Astrocyte (in vitro differentiated cells and primary cell): ENCODE measurements around the gene TANGO6.

Source experiments
- EZH2 ChIP-seq: IDR thresholded peaks from 2 replicates; pipeline ENCODE4 v1.6.1; 2012; ENCODE audit warnings: mild to moderate bottlenecking, low read length, inconsistent platforms; ENCODE audit not compliant: insufficient read depth
- TF ChIP-seq, protein P1 (sequence below): IDR thresholded peaks from 2 replicates; pipeline ENCODE4 v1.5.1; 2011; ENCODE audit warnings: low read depth, mild to moderate bottlenecking, inconsistent platforms, low read length, moderate library complexity; ENCODE audit not compliant: insufficient read depth

DNA sequence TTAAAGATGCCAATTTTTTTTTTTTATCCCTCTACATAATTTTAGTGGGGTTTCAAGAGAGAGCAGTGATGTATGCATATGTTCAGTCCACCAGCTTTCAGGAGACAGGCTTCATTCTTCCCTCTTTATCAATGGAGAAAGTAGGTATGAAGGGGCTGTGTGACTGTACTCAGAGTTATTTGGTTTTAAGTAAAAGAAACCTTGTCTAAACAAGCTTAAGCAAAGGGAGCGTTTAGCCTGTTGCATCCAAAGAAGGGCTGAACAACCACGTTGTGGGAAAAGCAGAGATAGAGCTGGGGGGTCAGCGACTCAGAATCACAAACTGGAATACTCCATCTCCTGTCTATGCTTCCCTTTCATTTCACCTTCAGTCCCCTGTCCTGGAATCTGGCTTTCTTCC, 211.7 kb downstream of the TANGO6 start:
- TF ChIP-seq, protein P1, sequence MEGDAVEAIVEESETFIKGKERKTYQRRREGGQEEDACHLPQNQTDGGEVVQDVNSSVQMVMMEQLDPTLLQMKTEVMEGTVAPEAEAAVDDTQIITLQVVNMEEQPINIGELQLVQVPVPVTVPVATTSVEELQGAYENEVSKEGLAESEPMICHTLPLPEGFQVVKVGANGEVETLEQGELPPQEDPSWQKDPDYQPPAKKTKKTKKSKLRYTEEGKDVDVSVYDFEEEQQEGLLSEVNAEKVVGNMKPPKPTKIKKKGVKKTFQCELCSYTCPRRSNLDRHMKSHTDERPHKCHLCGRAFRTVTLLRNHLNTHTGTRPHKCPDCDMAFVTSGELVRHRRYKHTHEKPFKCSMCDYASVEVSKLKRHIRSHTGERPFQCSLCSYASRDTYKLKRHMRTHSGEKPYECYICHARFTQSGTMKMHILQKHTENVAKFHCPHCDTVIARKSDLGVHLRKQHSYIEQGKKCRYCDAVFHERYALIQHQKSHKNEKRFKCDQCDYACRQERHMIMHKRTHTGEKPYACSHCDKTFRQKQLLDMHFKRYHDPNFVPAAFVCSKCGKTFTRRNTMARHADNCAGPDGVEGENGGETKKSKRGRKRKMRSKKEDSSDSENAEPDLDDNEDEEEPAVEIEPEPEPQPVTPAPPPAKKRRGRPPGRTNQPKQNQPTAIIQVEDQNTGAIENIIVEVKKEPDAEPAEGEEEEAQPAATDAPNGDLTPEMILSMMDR = no peak
- TF ChIP-seq EZH2 = no peak
